Stimulated activated CD4-positive, alpha-beta T cell treated with anti-CD3 and anti-CD28 coated beads, Interleukin-15, amount 100 ng/mL, for 1 hour (primary cell): ENCODE measurements around the gene C1QTNF7.

ENCODE experiments used
- DNase-seq, 2 donors: peaks; one replicate each; pipeline ENCODE4 v3.0.0-alpha.2; 2020; ENCODE audit warnings: low read depth in 1 of 2, low spot score in 1 of 2

Gene C1QTNF7

DNA sequence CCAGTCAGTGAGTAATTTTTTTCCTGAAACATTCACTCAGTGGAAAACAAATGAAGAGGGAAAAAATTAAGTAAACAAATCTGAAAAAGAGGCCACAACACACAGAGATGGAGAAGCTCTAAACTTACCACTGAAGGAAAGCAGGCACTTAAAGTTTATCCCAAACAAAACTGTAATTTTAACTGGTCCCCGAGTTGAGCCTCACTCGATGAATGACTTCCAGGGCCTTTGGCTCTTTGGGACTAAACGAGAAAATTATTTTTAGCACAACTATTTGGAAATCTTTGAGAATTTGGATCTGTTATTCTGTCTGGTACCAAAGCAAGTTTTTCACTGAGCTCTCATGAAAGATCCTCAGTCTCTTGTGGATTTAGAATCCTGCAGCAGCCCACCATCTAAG lies at the start of gene C1QTNF7:
Gene C1QTNF7 (plus strand): TSS at position 333 of the 400 bp plus-strand sequence. CDS start 7,711 bp downstream, outside the sequence.
- no peak for DNase-seq

DNA sequence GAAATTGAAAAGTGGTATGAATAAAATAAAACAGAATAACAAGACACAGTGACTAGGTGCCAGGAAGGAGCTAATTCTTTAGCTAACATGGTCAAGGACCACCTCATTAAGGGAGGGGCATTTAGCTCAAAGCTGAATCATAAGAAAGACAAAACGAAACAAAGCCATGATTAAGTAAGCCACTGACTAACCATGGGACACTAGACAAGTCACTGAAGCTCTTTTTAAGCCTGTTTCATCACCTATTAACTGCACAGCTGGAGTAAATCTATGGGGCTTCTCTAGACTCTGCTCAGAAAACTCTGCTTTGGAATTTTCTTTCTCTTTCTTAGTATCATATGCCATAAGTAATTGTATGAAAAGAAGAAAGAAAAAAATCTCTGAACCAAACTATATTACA lies 49.8 kb upstream of the C1QTNF7 start:
- no peak for DNase-seq

- no peak for DNase-seq
Observed at GRCh38 chr4:15378493-15378892, 49.3 kb upstream of the C1QTNF7 start.

GRCh38 chr4:15381806-15382338 lies 46.0 kb upstream of the C1QTNF7 start:
- no peak for DNase-seq

GRCh38 chr4:15382669-15383273 lies 45.1 kb upstream of the C1QTNF7 start:
- DNase-seq = no peak

GRCh38 chr4:15385515-15385914 lies 42.3 kb upstream of the C1QTNF7 start:
- DNase-seq = no peak

GRCh38 chr4:15385928-15386327 lies 41.9 kb upstream of the C1QTNF7 start:
- no peak for DNase-seq

DNA sequence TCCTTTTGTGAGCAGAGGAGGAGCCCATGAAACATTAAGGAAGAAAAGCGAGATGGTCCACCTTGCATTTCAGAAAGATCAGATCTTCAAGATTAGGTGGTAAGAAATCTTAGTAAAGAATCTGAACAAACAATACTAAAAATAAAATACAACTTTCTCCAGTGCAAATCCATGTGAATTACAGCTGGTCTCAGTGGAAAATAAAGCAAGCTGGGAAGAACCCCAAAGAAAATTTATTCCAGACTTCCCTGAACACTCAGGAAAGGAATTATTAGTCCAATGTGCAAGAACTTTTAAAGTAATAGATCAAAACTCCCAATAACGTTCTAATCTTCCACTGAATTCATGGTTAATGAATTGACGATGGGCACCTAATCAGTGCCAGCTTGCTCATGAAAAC lies 37.3 kb upstream of the C1QTNF7 start:
- DNase-seq = no peak

- DNase-seq = no peak
Observed at GRCh38 chr4:15392053-15392805, 35.6 kb upstream of the C1QTNF7 start.

- DNase-seq = no peak
Observed at GRCh38 chr4:15395311-15395710, 32.5 kb upstream of the C1QTNF7 start.

DNA sequence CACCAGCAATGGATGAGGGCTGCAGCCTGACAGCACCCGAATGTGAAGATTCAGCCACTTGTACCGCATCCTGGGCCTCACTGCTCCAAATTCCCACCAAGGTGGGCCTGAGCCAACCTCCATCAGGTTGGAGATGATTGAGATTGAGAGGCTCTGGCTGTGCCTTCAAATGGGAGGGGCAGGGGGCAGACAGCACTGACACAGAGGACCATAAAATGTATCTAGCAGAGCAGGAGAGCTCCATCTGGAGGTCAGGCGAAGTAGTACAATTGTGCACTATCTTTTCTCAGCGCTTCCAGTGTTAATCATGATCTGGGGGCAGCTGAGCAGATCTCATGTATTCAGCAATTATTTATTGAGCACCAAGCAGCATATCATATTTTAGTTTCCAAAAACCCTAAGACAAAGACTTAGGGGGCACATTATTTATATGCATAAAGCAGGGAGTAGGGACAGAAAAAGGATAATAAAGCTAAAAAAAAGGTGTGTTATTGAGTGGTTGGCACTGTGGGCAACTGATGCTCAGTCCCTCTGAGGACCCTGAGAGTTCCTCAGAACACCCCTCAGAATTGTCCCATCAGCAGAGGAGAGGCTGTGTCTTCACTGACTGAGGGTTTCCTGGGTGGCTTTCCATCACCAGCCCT lies 31.6 kb upstream of the C1QTNF7 start:
- DNase-seq = no peak

- DNase-seq = no peak
Observed at GRCh38 chr4:15398001-15398400, 29.8 kb upstream of the C1QTNF7 start.

DNA sequence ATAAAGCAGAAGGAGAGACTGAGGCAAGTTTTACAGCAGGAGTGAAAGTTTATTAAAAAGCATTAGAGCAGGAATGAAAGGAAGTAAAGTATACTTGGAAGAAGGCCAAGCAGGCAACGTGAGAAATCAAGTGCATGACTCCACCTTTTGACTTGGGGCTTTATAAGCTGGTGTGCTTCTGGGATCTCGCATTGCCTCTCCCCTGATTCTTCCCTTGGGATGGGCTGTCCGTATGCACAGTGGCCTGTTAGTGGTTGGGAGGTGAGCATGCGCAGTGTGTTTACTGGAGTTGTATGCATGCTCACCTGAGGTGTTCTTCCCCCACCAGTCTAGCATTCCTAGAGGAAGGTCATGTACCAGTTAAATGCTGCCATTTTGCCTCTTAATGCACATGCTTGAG lies 29.1 kb upstream of the C1QTNF7 start:
- no peak for DNase-seq

GRCh38 chr4:15400226-15400625 lies 27.6 kb upstream of the C1QTNF7 start:
- DNase-seq = no peak

- no peak for DNase-seq
Observed at GRCh38 chr4:15400981-15401671, 26.7 kb upstream of the C1QTNF7 start.

DNA sequence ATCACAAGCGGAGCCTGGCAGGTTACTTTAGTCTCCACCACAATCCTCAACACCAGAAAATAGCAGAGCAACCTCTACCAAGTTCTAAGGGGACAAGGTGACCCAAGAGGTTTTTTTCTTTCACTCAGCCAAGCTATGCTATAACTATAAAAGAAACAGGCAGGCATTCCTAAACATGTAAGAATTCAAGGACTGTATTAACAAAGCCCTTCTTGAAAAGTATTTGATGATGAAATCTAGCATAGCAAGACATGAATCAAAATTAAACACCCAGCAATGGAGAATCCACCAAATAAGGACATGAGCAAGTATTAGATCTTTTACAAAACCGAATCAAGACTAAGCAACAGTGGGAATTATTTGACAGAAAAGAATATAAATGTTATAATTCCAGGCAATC lies 25.7 kb upstream of the C1QTNF7 start:
- DNase-seq = no peak

GRCh38 chr4:15402974-15403373 lies 24.9 kb upstream of the C1QTNF7 start:
- no peak for DNase-seq

GRCh38 chr4:15405018-15405417 lies 22.8 kb upstream of the C1QTNF7 start:
- DNase-seq = no peak

GRCh38 chr4:15410750-15411149 lies 17.1 kb upstream of the C1QTNF7 start:
- DNase-seq = no peak

DNA sequence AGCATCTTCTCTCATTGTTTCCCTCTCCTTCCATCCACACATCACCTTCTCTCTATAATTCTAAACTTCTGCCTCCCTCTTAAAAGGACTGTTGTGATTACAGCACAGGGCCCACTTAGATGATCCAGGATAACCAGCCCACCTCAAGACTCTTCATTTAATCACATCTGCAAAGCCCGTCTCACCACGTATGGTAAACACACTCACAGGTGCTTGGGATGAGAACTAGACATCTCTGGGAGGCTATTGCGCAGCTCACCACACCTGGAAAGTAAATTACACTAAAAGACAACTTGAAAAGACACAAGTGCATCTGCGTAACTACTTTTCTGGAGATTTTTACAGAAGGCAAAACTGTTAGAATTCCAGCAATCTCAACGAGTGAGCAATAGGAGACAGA lies 15.4 kb upstream of the C1QTNF7 start:
- no peak for DNase-seq

GRCh38 chr4:15413010-15413622 lies 14.7 kb upstream of the C1QTNF7 start:
- no peak for DNase-seq
